GM19395 (cell line): Measurements from ENCODE around the gene ZCCHC24.

Experiments
- ATAC-seq: cut with Tn5 transposase; IDR thresholded peaks from one replicate; pipeline ENCODE4 v1.9.1; 2021; ENCODE audit warnings: mild to moderate bottlenecking, moderate library complexity; ENCODE audit not compliant: unreplicated experiment

ZCCHC24 gene

DNA sequence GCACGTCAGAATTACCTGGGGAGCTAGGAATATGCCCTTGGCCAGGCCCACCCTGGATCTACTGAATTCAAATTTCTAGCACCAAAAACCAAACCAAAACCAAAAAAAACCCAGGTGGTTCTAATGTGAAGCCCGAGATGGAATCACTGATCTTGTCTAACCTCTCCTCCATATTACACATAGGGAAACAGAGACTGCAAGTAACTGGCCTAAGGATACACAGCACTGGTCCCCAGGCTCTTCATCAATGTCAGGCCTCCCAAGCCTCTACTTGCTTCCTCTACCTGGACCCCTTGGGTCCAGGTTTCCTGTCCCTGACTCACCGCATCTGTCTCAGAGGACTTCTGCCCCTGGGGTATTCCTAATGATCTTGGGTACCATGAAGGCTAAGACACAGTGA is 30.7 kb downstream of the ZCCHC24 start:
- ATAC-seq = no peak

DNA sequence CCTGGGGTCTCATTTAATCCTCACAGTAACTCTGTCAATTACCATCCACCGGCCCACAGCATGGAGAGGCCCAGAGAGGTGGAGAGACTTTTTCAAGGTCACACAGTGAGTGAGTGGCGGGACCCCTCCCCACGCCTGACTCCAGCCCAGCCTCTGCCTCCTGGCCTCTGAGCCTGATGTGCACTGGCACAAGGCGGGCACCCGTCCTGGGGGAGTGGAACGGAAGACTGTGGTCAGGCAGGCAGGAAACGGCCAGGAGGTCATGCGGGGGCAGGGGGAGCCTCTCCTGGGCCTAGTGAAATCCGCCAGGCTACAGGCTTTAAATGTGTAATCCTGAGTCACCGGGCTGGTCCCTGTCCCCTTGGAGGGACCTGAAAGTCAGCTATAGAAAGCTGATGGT is 32.2 kb downstream of the ZCCHC24 start:
- no peak for ATAC-seq

DNA sequence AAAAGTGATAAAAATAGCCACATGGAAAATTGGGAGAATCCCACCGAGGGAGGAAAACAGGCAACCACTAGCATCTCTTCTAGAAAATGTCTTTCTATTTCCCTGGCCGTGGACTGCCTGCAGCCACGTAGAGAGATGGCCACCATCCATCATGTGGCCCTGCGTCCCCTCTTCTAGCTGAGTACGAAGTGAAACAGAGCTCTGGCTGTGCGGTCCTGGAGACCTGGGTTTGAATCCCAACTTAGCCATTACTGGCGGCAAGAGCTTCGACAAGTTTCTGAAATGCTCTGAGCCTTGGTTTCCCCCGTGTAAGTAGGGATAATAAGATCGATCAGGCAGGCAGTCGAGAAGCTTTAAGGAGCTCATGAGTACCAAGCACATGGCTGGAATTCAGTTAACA is 32.9 kb downstream of the ZCCHC24 start:
- no peak for ATAC-seq

DNA sequence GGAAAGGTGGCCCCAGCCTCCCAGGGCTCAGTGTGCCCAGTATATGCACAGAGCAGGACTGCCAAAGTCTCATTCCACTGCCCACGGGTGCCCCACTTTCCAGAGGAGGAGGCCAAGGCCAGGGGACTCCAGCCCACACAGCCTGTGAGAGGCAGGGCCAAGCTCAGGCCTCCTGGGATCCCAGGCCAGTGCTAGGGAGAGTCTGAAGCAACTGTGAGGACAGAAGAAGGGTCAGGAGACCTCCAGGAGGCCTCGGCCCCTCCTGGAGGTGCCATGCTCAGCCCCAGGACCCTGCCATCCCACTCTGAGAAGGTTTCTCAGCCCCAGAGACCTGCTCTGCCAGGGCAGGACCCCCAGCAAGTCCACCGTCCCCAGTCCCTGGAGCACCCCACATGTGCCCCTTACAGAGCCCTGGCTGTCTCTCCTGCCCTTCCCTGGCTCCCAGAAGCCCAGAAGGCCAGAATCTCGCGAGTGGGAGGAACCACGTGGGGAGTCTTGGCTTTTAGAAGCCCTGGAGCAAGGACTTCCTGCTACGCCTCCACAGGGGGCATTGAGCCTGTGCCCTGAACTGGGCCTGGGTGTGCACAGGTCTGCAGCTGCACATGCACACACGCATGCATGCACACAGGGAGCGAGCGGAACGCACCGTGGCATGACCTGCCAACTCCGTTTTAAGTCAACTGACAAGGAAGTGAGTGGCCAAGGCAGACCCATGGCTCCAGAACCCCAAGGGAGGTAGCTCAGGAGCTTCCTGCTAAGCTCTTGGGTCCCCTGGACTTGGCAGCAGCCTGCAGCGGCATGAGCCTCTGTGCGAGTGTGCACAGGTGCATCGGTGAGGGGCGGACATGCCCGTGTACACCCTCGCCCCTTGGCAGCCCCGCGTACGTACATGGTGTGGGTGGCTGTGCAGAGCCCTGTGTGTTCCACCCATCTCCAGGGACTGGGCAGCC is 33.6 kb downstream of the ZCCHC24 start:
- no peak for ATAC-seq

DNA sequence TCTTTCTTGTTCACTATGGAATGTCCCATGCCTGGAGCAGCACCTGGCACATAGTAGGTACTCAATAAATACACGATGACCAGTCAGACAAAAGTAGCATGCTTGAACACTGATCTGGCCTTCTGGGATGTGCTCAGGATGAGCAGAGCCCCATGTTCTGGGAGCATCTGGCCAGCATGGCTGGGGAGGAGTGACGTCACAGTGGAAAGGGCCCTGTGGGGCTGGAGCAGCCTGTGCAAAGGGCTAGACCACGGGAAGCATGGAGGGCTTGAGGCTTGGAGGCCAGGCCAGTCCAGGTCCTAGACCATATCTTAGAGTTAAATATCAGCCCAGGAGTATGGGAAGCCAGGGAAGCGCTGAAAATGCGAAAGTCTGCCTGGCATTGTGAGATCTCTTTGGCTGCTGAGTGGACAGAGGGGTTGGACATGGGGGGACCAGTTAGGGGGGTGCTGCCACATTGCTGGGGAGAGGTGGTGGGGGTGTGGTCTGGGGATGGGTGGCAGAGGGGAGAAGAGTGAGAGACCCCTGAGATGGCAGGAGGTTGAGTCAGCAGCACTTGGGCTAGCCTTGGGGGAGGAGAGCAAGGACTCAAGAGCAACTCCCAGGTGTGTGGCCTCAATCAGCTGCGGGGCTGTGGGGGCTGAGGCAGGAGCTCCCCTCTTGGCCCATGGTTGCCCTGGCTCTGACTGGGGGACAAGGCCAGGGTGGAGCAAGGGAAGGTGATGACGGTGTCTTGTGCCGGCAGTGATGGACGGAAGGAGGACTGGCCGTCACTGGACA is 34.9 kb downstream of the ZCCHC24 start:
- ATAC-seq = no peak

DNA sequence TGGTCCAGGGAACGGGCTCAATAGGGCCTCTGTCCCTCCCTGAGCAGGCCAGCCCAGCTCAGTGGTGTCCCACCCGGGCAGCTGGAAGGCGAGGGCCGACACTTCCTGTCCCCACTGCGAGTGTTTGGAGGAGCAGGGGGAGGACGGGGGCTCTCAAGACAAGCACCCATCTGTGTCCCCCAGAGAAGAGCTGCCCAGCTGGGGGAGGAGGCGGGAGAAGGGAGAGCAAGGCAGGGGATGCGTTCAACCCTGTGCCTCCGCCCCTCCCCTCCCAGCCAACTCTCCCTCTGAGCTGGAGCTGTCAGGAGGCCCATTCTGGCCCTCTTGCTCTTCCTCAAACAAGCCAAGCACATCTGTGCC is 35.7 kb downstream of the ZCCHC24 start:
- no peak for ATAC-seq

DNA sequence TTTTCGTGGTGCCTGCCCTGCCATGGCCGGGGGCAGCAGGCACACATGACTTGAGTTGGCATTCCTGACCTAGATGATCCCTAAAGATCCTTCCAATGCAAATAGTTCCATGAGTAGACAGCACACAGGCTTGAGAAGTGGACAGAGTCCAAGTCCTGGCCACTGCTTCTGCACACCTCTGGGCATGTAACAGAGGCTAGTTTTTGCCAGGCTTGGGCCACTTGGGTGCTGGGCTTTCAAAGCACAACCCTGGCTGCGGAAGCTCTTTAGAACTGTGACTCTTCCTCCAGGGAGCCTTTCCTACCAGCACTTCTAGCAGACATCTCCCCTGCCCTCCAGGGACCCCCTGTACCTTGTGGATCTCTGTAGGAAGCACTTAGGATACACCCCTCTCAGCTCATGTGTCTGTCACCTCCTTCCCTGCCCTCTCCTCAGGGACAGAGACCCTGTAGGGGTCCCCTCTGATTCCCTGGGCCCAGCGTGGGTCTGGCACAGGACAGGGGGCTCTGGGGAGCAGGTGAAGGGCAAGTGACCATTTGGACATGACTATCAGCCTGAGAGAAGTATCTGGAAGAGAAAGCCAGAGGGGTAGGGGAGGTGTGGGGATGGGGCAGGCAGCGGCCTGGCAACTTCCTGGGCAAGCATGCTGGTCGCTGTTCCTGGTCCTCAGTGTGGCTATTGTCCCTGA is 36.2 kb downstream of the ZCCHC24 start:
- ATAC-seq = no peak

DNA sequence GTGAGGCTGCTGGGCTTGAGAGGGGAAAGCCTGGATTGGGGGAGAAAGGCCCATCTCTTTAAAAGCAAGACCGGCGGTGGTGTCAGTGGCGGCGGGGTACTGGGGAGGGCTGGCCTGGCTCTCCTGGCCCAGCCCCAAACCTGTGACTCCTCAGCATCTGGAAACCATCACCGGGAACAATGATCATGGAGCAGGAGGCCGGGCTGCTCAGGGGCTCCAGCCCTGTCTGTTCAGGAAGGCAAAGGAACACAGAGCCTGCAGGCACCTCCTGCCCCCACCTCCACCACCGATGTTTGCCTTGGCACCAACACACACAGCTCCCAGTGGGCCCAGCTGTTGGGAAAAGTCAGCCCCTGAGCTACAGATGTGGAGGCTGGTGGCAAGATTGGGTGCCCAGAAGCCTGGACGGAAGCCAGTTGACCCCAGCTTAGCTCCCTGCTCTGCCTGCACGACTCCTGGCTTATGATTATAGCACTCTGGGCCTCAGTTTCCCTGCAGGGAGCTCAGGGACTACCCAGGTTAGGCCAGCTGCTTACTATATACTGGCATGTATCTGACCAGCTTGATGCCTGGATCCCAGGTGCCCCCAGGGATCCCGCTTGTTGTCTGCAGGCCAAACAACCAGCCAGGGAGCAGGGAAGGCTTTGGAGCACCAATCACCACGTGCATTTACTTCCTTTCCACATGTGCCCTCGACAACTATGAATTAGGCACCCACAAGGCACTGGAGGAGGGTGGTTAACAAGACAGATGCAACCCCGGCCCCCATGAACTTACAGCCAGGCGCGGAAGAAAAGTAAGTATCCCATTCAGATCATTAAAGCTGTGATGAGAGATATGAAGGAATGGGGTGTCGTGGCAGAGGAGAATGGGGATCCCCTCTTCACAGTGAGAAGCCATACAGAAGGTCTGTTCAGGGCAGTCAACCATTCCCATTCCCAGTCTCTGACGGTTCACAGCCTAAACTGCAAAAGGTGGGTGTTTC is 37.3 kb downstream of the ZCCHC24 start:
- ATAC-seq = no peak

DNA sequence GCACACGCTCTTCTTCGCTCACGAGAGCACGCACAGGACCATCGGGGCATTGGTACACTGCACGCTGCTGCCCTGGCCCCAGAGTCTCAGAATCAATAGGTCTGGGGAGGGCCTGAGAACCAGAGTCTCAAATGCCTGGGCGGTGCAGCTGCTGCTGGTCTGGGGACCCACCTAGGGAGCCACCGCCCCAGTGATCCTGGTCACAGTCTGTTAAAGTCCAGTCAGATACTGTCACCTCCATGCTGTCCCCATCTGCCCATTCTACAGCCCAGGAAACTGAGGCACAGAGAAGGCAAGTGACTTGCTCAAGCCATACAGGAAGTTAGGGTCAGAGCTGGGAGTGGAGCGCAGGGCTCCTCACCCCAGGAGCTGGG is 38.0 kb downstream of the ZCCHC24 start:
- ATAC-seq = no peak

DNA sequence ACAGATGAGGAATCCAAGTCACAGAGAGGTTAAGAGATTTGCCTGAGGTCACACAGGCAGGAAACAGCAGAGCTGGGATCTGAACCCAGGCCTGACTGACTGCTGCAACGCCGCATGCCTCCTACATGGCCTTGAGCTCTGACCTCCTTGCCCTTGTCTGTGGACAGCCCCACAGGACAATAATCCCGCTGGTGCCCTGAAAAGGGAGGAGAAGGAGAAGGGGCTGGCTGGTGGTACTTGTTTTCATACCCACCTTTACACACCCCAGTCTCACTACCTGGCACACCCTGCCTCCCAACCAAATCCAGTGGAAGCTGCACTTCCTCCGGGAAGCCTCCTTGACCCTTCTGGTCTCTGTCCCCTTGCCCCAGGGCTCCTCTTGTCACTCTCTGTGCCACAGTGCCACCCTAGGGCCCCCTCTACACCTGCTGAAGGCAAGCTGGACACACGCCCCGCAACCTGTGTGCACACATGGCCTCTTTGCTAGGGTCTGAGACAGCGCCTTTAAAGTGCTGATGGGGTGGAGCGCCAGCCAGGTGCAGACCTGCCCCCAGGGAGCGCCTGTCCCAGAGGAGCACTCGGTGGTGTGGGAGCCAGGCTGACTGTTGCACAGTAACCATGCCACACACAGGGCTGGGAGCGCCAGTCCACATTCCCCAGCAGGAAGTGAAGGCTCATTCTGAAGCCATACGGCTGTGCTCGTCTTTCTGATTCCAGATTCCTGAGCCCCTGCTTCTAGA is 38.6 kb downstream of the ZCCHC24 start:
- no peak for ATAC-seq

DNA sequence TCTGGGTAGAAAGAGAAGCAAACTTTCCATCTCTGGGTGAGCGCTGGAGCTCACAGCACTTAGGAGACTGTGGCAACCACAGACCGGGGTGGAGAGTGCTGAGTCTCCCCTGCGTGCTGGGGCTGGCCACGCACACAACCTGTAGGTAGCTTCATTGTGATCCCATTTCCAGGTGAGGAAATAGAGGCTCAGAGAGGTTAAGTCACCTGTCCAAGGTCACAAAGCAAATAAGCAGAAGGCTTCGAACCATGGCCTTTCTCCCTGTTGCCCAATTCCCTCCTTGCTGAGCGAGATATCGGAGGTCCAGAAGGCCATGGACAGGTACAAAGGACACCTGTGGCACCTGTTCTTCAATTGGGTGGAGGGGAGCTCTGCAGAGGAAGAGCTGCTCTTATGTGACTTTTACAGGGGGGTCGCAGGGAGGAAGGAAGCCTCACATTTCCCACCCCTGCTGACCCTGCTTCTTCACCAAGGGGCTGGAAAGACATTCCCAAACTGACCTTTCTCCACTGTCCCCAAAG is 39.4 kb downstream of the ZCCHC24 start:
- ATAC-seq = no peak

DNA sequence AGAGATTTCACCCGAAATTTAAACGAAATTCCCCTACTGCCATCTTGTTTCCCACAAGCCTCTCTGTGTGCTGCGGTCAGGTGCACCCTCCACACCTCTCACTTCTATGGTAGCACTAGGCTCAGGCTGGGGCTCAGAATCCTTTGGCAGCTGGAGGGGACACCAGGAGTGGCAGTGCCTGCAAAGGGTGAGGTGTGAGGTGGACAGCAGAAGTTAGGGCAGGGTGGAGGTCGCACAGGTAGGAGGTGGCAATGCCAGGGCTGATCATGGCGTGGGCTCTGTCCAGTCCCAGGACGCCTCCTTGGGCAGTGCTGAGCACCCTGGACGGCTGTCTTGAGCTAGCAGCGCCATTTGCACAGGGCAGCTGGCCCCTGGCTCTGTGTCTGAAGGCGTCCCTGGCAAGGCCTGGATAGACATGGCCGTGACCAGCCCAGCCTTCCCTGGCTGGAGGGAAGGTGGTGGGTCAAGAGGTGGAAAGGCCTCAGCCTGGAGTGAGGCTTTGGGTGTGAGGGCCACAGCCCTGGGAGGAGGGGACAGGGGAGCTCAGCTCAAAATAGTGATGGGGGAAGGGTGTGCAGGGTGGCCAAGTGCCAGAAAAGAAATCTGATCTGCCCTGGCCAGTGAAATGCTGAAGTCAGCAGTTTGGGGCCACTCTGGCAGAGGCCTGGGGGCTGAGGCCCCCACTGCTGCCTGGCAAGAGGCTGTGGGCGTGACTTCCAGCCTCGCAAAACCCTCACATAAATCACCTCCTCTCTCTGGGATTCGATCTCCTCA is 40.0 kb downstream of the ZCCHC24 start:
- ATAC-seq = no peak

DNA sequence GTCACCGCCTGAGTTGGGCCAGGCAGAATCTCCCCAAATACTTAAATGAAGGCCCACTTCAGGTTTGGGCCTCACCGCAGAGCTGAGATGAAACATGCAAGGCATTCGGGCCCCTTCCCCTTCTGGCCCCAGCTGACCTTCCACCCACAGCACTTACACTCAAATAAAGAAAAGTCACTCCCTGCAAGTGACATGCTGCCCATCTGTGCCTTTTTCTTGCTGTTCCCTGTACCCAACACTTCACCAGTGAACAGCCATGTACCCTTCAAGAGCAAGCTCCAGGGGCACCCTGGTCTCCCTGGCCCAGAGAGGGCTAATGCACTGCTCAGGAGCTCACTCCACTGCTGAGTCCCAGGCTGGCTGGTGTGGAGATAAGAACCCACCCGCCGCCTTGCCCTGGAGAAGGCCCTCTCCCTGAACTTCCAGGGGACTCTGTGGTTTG is 40.7 kb downstream of the ZCCHC24 start:
- no peak for ATAC-seq

DNA sequence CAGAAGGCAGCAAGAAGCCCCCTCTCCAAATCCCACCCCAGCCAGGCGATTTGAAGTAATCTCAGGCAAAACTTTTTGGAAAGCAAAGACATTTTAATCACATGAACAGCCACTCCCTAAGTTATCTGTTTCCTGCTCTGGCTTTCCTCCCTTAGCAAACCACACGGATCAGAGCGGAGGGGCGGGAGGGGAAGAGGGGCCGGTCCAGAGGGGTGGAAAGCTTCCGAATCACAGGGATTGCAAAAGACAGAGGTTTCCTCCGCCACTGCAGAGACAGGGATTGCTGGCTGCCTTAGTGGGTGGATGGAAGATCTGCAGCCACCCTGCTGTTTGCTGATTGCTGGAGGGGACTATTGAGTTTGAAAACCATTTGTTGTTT is 41.2 kb downstream of the ZCCHC24 start:
- ATAC-seq = no peak

DNA sequence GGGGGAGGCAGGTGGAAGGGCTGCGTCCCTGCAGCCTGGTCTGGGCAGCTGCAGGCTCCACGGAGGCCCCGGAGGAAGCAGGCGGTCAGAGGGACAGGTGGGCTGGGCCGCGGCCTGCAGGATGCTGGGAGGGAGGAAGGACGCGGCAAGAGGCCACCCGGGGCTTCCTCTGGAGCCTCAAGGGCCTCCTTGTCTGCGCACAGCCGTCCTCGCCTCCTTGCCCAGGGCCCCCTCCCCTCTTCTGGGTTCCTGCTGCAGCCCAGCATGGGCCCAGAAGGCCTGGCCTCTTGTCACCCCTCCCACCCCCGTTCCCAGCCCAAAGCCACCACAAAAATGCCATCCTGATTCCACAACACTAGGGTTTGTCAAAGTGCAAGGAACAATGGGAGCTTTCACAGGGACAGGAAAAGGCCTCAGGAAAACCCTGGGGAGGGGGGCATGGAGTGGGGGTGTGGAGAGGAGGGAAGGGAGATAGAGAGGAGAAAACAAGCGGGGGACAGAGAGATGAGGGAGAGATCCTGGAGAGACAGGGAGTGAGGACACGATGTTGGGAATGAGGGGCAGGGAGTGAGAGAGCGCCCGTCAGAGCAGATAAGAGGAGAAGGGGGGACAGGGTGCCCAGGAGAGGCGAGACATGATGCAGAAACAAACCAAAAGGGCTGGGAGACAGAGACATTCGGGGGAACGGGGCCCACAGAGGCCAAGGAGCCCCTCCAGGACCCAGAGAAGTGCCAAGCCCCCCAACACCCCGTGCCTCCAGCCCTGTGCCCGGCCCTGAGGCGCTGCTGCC is 41.8 kb downstream of the ZCCHC24 start:
- ATAC-seq = no peak

DNA sequence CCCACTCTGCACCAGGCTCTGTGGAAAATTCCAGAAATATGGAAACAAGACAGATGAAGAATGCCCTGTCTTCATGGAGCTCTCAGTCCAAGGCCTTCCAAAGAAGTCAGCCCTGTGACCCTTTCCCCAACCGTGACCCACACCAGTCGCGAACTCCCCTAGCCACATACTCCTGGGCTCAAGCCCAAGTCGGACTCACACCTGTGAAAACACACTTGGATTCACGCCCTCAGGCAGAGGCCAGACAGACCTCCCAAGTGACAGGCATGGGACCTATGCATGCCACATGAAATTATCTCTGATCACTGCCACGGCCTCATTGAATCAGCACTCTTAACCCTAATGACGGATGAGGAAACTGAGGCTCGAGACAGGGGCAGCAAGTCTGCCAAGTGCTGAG is 42.5 kb downstream of the ZCCHC24 start:
- ATAC-seq = no peak

DNA sequence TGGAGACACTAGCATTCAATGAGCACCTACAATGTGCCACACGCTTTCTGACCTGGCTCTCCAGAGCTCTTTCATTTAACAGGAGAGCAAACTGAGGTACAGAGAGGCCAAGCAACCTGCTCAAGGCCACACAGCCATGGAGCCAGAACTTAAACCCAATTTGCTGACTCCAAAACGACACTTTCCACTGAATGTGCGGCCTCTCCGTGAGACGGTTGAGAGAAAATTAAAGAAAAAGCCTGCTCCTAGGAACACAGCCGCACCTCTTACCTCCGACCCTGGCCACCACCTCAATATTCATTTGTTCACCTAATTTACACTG is 42.8 kb downstream of the ZCCHC24 start:
- ATAC-seq = no peak
